ENCODE results near the gene PFKFB4. TPM values are rescaled to one million over a fixed set of nuclear protein-coding genes. Genes with fewer than 3 reads are reported as not detected.

Gene PFKFB4
- total and polyA plus RNA-seq, 2 donors (not counting 1 experiment from before 2014, with no cell fraction given): 1.3 to 3.3 TPM

DNA sequence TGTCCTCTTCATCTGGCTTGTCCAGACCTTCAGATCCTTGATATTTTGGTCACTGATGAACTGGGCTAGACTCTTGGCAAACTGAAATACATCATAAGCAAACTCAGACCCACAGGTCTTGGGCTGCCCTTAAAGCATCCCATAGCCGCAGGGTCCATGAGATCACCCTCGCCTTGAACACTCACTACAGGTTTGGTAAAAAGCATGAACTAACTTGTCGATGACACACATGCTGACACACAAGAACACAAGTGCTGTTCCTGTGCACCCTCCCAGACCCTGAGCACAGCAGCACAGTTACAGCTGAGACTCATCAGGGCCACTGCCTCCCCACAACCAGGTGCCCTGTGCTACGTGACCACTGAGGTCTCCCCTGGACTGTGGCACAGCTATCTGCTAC lies 21.0 kb downstream of the PFKFB4 start:
- Histone ChIP-seq H3K79me2 (ENCODE audit: control insufficient read depth, insufficient read depth, low read length) (no peaks in the 10 kb centered on the region), H3K4me1 (ENCODE audit: control insufficient read depth in 2 of 2, insufficient read depth in 2 of 2, low read length in 2 of 2) (no peaks in the 10 kb centered on the region), H4K20me1 (ENCODE audit: control insufficient read depth, insufficient read depth, low read length, poor library complexity, severe bottlenecking) (no peaks in the 10 kb centered on the region), H3K36me3 (replicated peaks in 1 of 2; ENCODE audit: control extremely low read depth in 1 of 2, control insufficient read depth in 1 of 2, extremely low read depth in 1 of 2, insufficient read depth in 2 of 2, low read length in 1 of 2) (no peaks in the 10 kb centered on the region), H3K9me3 (ENCODE audit: control extremely low read depth in 1 of 3, control insufficient read depth in 2 of 3, insufficient read depth in 1 of 3, low read length in 2 of 3) (no peaks in the 10 kb centered on the region), H3K27me3 (replicated peaks in 1 of 4; ENCODE audit: control extremely low read depth in 1 of 4, control insufficient read depth in 3 of 4, insufficient read depth in 4 of 4, low read length in 3 of 4) (no peaks in the 10 kb centered on the region), H3K4me3 (ENCODE audit: control extremely low read depth in 1 of 5, extremely low read depth in 1 of 5, insufficient read depth in 1 of 5, low read depth in 2 of 5, low read length in 4 of 5) (no peak overlapping the region), H3K9ac (ENCODE audit: low read length) (no peak overlapping the region), H2AFZ (ENCODE audit: insufficient read depth, low read depth, low read length, poor library complexity, severe bottlenecking) (no peak overlapping the region), H3K4me2 (replicated peaks; ENCODE audit: low read depth, low read length, poor library complexity, severe bottlenecking) (no peak overlapping the region), H3K27ac (ENCODE audit: low read length in 2 of 2) (no peak overlapping the region)
- no peak overlapping the region for H3K4me3 Mint-ChIP-seq
- H3K9me3 Mint-ChIP-seq (ENCODE audit: insufficient read depth): no peaks in the 10 kb centered on the region
- ChIA-PET POLR2A (no interaction called here), CTCF (no interaction called here)
- intact Hi-C loops (cut with micrococcal nuclease): no loop called here
- no peaks in the 10 kb centered on the region for H3K4me1 Mint-ChIP-seq
- WGBS (ENCODE audit: insufficient coverage): 87% methylated on average over 4 of the region's 4 CpGs
- H3K27ac Mint-ChIP-seq: no peak overlapping the region
- no peak for TF ChIP-seq EZH2 (IDR thresholded peaks at IDR 0.05; ENCODE audit: borderline replicate concordance, insufficient read depth, low read depth, low read length, poor library complexity, severe bottlenecking)
- TF ChIP-seq, protein P1, sequence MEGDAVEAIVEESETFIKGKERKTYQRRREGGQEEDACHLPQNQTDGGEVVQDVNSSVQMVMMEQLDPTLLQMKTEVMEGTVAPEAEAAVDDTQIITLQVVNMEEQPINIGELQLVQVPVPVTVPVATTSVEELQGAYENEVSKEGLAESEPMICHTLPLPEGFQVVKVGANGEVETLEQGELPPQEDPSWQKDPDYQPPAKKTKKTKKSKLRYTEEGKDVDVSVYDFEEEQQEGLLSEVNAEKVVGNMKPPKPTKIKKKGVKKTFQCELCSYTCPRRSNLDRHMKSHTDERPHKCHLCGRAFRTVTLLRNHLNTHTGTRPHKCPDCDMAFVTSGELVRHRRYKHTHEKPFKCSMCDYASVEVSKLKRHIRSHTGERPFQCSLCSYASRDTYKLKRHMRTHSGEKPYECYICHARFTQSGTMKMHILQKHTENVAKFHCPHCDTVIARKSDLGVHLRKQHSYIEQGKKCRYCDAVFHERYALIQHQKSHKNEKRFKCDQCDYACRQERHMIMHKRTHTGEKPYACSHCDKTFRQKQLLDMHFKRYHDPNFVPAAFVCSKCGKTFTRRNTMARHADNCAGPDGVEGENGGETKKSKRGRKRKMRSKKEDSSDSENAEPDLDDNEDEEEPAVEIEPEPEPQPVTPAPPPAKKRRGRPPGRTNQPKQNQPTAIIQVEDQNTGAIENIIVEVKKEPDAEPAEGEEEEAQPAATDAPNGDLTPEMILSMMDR (IDR thresholded peaks at IDR 0.05): no peak
- H3K27me3 Mint-ChIP-seq: no peaks in the 10 kb centered on the region
- ATAC-seq (ENCODE audit: low read depth) (no peak), DNase-seq (no peak)

- Histone ChIP-seq H3K79me2 (ENCODE audit: control insufficient read depth, insufficient read depth, low read length) (no peaks in the 10 kb centered on the region), H3K36me3 (replicated peaks in 1 of 2; ENCODE audit: control extremely low read depth in 1 of 2, control insufficient read depth in 1 of 2, extremely low read depth in 1 of 2, insufficient read depth in 2 of 2, low read length in 1 of 2) (no peaks in the 10 kb centered on the region), H3K9me3 (ENCODE audit: control extremely low read depth in 1 of 3, control insufficient read depth in 2 of 3, insufficient read depth in 1 of 3, low read length in 2 of 3) (no peaks in the 10 kb centered on the region), H3K4me1 (ENCODE audit: control insufficient read depth in 2 of 2, insufficient read depth in 2 of 2, low read length in 2 of 2) (no peaks in the 10 kb centered on the region), H2AFZ (ENCODE audit: insufficient read depth, low read depth, low read length, poor library complexity, severe bottlenecking) (no peak overlapping the region), H3K9ac (ENCODE audit: low read length) (no peak overlapping the region), H3K4me3 (ENCODE audit: control extremely low read depth in 1 of 5, extremely low read depth in 1 of 5, insufficient read depth in 1 of 5, low read depth in 2 of 5, low read length in 4 of 5) (no peak overlapping the region), H3K27me3 (replicated peaks in 1 of 4; ENCODE audit: control extremely low read depth in 1 of 4, control insufficient read depth in 3 of 4, insufficient read depth in 4 of 4, low read length in 3 of 4) (no peaks in the 10 kb centered on the region), H3K4me2 (replicated peaks; ENCODE audit: low read depth, low read length, poor library complexity, severe bottlenecking) (no peak overlapping the region), H4K20me1 (ENCODE audit: control insufficient read depth, insufficient read depth, low read length, poor library complexity, severe bottlenecking) (no peaks in the 10 kb centered on the region), H3K27ac (ENCODE audit: low read length in 2 of 2) (no peak overlapping the region)
- no peak for DNase-seq
- TF ChIP-seq, protein P1 (IDR thresholded peaks at IDR 0.05): no peak
- no peak for TF ChIP-seq EZH2 (IDR thresholded peaks at IDR 0.05; ENCODE audit: borderline replicate concordance, insufficient read depth, low read depth, low read length, poor library complexity, severe bottlenecking)
- no peaks in the 10 kb centered on the region for H3K4me1 Mint-ChIP-seq
- no CpG with 5 or more reads among the region's 2 CpGs for WGBS (ENCODE audit: insufficient coverage)
- H3K4me3 Mint-ChIP-seq: no peak overlapping the region
- H3K27me3 Mint-ChIP-seq: no peaks in the 10 kb centered on the region
- ChIA-PET POLR2A (no interaction called here), CTCF (interaction anchor here (1.4 kb wide), 1 partner anchor 12 kb away, joined by 5 read pairs; no protein-coding TSS in a partner anchor)
- H3K9me3 Mint-ChIP-seq (ENCODE audit: insufficient read depth): no peaks in the 10 kb centered on the region
- no peak for ATAC-seq (ENCODE audit: low read depth)
- intact Hi-C loops (cut with micrococcal nuclease): no loop called here
- H3K27ac Mint-ChIP-seq: no peak overlapping the region
Observed at GRCh38 chr3:48532977-48533337, 23.6 kb downstream of the PFKFB4 start.

All from B cell (primary cell).